Breast epithelium (tissue), 4 donors: ENCODE measurements around the gene DENND6A. TPM values are rescaled to one million over a fixed set of nuclear protein-coding genes. Genes with fewer than 3 reads are reported as not detected.

Experiments used
- DNase-seq, 2 donors: peaks; one replicate each; pipeline ENCODE4 v3.0.0-alpha.2; 2019; ENCODE audit warnings: low spot score in 2 of 2
- H3K27ac ChIP-seq, 2 donors: fragments of 200-600 bp; sonication (generic) in 1 of 2; one replicate each; pipeline ENCODE4 v1.5.1; 2016 to 2019; ENCODE audit warnings: mild to moderate bottlenecking in 1 of 2
- H3K27me3 ChIP-seq, 2 donors: fragments of 200-600 bp; sonication (generic) in 1 of 2; one replicate each; pipeline versions ENCODE4 v1.5.1 to v1.6.0; 2017 to 2019; ENCODE audit warnings: control low read depth in 1 of 2, mild to moderate bottlenecking in 1 of 2
- H3K36me3 ChIP-seq: fragments of 200-600 bp; one replicate; pipeline ENCODE4 v1.5.1; 2019
- H3K4me1 ChIP-seq, 2 donors: fragments of 200-600 bp; sonication (generic); one replicate each; pipeline ENCODE4 v1.5.1; 2016 to 2019; ENCODE audit warnings: control low read depth in 1 of 2
- H3K4me3 ChIP-seq, 3 donors: fragments of 200-600 bp; sonication (generic); 1 replicate in 2 of 3; 2 replicates in 1 of 3; pipeline ENCODE4 v1.5.1; 2016 to 2019; ENCODE audit warnings: mild to moderate bottlenecking in 3 of 3, moderate library complexity in 2 of 3
- H3K9me3 ChIP-seq, 2 donors: fragments of 200-600 bp; sonication (generic) in 1 of 2; one replicate each; pipeline ENCODE4 v1.5.1; 2016 to 2019; ENCODE audit warnings: control low read depth in 1 of 2
- POLR2A ChIP-seq: fragments of 450-650 bp; IDR thresholded peaks from one replicate; pipeline ENCODE4 v1.6.1; 2016; ENCODE audit warnings: antibody characterized with exemption, mild to moderate bottlenecking, moderate library complexity
- POLR2AphosphoS5 ChIP-seq, 3 donors: sonication (generic); formaldehyde crosslinking; IDR thresholded peaks; one replicate each; pipeline ENCODE4 v1.6.1; 2017; ENCODE audit warnings: antibody characterized with exemption in 3 of 3
- intact Hi-C: fragments of 100-400 bp; cut with DNase I; formaldehyde crosslinking; loops from one replicate; pipeline ENCODE4 v1.15.1; 2023; ENCODE audit warnings: low total_unique reads
- total RNA-seq, 3 donors: library from RNA; depleted of rRNA; stranded (reverse); fragments of >200 nt; gene quantifications; one replicate each; pipeline ENCODE4 v1.1.0, GENCODE V29; 2016
- TF ChIP-seq, protein P1 (sequence below), 3 donors: fragments of 450-650 bp; IDR thresholded peaks; one replicate each; pipeline ENCODE4 v1.5.1; 2016 to 2017; ENCODE audit warnings: antibody characterized with exemption in 3 of 3, mild to moderate bottlenecking in 3 of 3, moderate library complexity in 3 of 3

DENND6A gene
- total RNA-seq, 3 donors from 2014 or later, result 33.1 to 56.2 (median 38.0) TPM

DNA sequence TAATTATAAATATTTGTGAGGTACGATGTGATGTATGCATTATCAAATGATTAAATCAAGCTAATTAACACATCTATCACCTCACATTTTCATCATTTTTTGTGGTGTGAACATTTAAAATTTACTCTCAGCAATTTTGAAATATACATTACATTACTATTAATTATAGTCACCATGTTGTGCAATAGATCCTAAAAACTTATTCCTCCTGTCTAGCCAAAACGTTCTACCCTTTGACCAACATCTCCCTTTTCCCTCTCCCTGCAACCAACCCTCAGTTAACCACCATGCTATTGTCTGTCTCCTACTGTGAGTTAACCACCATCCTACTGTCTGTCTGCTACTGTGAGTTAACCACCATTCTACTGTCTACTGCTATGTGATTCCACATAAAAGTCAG is 42.5 kb upstream of the DENND6A start:
- DNase-seq, result no peak
- intact Hi-C loops, result no loop called here
- H3K27me3 ChIP-seq, result no peaks in the 10 kb centered on the region
- H3K4me3 ChIP-seq, result no peak overlapping the region
- H3K27ac ChIP-seq, result no peak overlapping the region
- TF ChIP-seq, protein P1, sequence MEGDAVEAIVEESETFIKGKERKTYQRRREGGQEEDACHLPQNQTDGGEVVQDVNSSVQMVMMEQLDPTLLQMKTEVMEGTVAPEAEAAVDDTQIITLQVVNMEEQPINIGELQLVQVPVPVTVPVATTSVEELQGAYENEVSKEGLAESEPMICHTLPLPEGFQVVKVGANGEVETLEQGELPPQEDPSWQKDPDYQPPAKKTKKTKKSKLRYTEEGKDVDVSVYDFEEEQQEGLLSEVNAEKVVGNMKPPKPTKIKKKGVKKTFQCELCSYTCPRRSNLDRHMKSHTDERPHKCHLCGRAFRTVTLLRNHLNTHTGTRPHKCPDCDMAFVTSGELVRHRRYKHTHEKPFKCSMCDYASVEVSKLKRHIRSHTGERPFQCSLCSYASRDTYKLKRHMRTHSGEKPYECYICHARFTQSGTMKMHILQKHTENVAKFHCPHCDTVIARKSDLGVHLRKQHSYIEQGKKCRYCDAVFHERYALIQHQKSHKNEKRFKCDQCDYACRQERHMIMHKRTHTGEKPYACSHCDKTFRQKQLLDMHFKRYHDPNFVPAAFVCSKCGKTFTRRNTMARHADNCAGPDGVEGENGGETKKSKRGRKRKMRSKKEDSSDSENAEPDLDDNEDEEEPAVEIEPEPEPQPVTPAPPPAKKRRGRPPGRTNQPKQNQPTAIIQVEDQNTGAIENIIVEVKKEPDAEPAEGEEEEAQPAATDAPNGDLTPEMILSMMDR (IDR thresholded peaks at IDR 0.05), result no peak
- TF ChIP-seq POLR2A (no peak), POLR2AphosphoS5 (IDR thresholded peaks at IDR 0.05) (no peak)
- H3K9me3 ChIP-seq, result no peaks in the 10 kb centered on the region
- no peaks in the 10 kb centered on the region for H3K36me3 ChIP-seq
- no peaks in the 10 kb centered on the region for H3K4me1 ChIP-seq

DNA sequence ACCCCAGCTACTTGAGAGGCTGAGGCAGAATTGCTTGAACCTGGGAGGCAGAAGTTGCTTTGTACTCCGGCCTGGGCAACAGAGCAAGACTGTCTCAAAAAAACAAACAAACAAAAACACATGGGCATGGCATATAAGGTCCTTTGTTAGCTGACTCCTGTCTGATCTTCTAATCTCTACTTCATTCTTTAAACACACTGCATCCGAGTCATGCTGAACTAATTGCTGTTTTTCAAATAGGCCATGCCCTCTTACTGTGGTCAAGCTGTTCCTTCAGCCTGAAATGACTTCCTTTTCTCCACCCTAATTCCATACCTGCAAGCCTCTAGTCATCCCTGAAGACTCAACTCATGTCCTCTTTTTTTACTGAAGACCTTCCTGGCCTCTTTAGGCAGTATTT is 40.9 kb upstream of the DENND6A start:
- Histone ChIP-seq H3K27me3 (no peaks in the 10 kb centered on the region), H3K4me3 (no peak overlapping the region), H3K36me3 (no peaks in the 10 kb centered on the region), H3K4me1 (no peaks in the 10 kb centered on the region), H3K27ac (no peak overlapping the region), H3K9me3 (no peaks in the 10 kb centered on the region)
- no peak for DNase-seq
- TF ChIP-seq, protein P1 (IDR thresholded peaks at IDR 0.05), result no peak
- no peak for TF ChIP-seq POLR2A
- no peak for TF ChIP-seq POLR2AphosphoS5 (IDR thresholded peaks at IDR 0.05)
- intact Hi-C loops, result no loop called here

DNA sequence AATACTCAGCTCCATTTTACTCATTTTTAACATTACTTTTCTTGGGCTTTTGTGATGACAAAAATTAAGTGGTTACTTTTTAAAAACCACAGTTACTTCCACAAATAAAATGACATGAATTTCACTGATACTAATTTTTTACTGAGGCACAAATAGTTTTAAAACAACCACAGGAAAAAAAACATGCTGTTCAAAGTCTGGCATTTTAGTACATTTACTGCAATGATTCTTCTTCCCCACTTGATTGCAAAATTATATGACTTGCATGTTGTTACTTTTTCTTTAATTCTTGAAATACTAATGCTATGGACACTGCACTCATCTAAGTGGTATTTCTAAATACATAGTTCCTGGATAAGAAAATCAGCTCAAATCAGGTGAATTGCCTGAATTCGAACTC is 38.4 kb upstream of the DENND6A start:
- Histone ChIP-seq H3K4me3 (no peak overlapping the region), H3K9me3 (no peaks in the 10 kb centered on the region), H3K4me1 (no peaks in the 10 kb centered on the region), H3K27ac (no peak overlapping the region), H3K27me3 (no peaks in the 10 kb centered on the region), H3K36me3 (no peaks in the 10 kb centered on the region)
- DNase-seq, result no peak
- intact Hi-C loops, result no loop called here
- no peak for TF ChIP-seq POLR2A
- TF ChIP-seq, protein P1 (IDR thresholded peaks at IDR 0.05), result no peak
- TF ChIP-seq POLR2AphosphoS5 (IDR thresholded peaks at IDR 0.05), result no peak

DNA sequence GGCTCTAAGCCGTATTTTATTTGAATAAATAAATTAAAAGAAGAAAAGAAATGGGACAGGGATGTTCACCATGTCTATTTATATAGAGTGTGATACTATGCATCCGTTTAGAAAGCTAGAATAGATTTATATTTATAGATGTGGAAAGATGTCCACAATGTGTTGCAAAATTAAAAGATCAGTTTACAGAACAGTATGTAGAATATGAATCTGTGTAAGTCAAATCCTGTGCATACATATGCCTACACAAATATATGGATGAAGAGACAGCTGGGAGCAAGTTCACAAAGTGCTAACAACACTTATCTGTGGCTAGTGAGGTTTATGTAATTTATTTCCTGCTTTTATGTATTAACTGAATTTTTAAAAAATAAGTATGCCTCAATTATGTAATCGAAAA is 37.8 kb upstream of the DENND6A start:
- no peaks in the 10 kb centered on the region for H3K9me3 ChIP-seq
- TF ChIP-seq POLR2AphosphoS5 (IDR thresholded peaks at IDR 0.05) (no peak), POLR2A (no peak)
- TF ChIP-seq, protein P1 (IDR thresholded peaks at IDR 0.05), result no peak
- no peak for DNase-seq
- no peak overlapping the region for H3K4me3 ChIP-seq
- H3K27me3 ChIP-seq, result no peaks in the 10 kb centered on the region
- intact Hi-C loops, result no loop called here
- no peaks in the 10 kb centered on the region for H3K36me3 ChIP-seq
- no peaks in the 10 kb centered on the region for H3K4me1 ChIP-seq
- no peak overlapping the region for H3K27ac ChIP-seq

DNA sequence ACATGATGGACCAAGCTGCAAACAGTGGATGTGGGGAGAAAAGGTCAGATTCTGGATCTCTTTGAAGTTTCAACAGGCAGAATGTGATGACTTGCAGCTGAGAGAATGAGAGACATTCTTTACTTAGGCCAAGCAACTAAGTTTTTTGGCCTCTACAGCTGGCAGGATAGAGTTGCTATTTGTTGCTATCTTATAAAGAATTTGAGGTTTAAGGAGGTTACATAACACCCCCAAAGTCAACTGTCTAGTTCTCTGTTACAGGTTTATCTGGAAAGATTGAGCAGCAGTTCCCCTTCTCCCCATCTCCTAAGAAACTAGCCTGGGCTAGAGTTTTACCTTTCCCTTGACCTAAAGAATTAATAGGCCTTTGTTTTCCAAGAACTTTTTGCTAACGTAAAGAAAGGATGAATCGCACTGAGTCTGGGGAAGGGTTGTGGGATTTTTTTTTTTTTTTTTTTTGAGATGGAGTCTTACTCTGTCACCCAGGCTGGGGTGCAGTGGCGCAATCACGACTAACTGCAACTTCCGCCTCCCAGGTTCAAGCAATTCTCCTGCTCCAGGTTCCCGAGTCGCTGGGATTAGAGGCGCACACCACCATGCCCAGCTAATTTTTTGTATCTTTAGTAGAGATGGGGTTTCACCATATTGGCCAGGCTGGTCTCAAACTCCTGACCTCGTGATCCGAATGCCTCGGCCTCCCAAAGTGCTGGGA is 36.6 kb upstream of the DENND6A start:
- TF ChIP-seq POLR2AphosphoS5 (IDR thresholded peaks at IDR 0.05), result no peak
- TF ChIP-seq POLR2A, result no peak
- TF ChIP-seq, protein P1 (IDR thresholded peaks at IDR 0.05), result no peak

More for the DNA sequence above, 36.6 kb upstream of the DENND6A start:
- H3K27me3 ChIP-seq, result no peaks in the 10 kb centered on the region
- no peak for DNase-seq
- intact Hi-C loops, result no loop called here
- H3K9me3 ChIP-seq, result no peaks in the 10 kb centered on the region
- no peak overlapping the region for H3K4me3 ChIP-seq
- no peak overlapping the region for H3K27ac ChIP-seq
- H3K4me1 ChIP-seq, result no peaks in the 10 kb centered on the region
- no peaks in the 10 kb centered on the region for H3K36me3 ChIP-seq
